GM19328 (cell line): Measurements from ENCODE around the gene NASP.

Experiments used
- ATAC-seq: cut with Tn5 transposase; IDR thresholded peaks from one replicate; pipeline ENCODE4 v1.9.1; 2021; ENCODE audit warnings: mild to moderate bottlenecking, moderate library complexity; ENCODE audit not compliant: unreplicated experiment

NASP gene

GRCh38 chr1:45617618-45618017, 33.8 kb downstream of the NASP start:
- no peak for ATAC-seq

GRCh38 chr1:45619149-45619921, 35.5 kb downstream of the NASP start:
- ATAC-seq, result no peak

DNA sequence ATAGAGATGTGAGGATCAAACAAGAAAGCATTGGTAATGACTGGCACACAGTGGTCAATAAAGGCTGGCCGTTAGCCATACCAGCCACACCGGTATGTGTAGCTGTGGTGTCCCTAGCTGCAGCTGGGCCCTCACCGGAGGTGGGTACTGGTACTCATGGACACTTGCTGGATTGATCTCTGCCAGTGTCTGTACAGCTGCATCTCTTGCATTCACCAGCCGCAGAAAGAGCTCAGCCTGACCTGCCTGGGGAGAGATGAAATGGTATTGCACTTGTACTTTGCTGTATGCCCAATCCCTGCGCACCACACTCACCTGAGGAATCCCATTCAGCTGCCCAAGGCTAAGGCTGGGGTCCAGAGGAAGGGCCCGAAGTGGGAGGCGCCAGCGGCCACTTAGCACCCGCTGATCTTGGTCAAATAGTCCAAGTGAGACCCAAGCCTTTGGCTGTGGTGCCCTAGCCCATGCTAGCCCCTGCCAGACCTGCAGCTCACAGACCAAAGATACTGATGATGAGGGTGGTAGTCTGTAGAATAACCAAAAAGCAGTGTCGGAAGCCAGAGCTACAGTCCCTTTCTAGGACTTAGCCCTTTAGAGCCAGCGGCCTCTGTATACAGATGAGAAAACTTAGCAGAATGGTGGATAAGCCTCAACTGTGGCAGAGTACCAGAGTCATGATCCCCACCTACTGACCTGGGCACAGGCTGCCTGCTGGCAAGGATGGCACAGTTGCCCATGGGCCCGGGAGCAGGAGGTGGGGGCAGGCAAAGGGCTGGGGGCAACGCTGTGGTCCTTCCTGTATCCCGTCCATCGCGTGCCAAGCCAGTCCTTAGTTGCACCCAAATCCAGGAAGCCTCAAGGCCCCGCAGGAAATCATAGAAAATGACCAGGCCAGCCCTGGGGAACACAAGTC, 37.0 kb downstream of the NASP start:
- ATAC-seq, result no peak

DNA sequence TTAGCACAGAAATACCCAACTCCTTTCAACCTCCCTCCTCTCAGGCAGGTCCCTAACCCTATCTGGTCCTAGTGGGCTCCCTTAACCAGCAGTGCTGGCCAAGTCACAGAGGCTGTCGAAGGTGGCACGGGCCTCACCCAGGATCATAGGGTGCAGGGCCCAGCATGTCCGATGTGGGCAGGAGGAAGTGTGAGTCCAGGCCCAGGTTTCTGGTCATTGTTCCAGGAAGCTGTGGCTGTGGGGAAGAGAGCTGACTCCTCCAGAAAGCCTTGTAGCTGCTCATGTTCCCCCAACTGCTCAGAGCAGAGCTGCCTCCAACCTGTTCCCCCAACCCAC, 37.6 kb downstream of the NASP start:
- ATAC-seq, result no peak

GRCh38 chr1:45621895-45622523, 38.2 kb downstream of the NASP start:
- ATAC-seq, result no peak

DNA sequence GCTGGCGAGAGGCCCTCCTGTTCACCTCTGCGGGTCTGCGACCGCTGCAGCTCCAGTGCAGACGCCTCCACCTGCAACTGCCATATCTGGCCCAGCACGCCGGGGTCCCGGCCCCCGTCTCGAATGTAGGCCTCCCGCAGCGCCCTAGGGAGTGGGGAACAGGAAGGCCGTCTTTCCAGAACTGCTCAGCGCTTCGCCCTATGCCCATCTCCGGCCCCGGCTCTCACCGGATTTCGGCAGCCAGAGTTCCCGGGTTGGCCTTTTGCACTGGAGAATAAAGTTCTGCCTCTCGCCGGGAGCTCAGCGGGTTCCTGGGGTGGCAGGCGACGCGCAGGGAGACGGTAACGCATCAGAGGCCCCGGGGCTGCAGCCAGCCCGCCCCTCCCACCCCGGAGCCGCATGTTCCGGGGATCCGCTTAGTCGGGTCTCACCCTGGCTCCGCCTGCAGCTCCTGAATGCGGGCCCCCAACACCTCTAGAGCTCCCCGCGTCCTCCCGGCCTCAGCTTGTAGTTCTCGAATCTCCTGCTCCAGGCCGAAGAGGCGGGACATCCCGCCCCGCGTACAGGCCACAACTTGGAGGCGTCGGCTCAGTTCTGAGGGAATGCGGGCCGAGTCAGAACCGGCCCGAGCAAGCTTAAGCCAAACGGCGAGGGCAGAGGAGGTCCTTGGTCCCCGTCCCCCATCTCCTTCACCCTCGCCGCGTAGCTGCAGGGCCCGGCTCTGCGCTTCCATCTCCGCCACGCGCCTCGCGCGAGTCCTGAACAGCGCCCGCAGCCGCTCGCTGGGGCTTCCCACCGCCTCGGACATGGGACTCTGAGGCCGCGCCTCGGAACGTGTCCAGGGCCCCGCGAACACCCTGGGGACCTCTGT, 38.9 kb downstream of the NASP start:
- ATAC-seq, result no peak

DNA sequence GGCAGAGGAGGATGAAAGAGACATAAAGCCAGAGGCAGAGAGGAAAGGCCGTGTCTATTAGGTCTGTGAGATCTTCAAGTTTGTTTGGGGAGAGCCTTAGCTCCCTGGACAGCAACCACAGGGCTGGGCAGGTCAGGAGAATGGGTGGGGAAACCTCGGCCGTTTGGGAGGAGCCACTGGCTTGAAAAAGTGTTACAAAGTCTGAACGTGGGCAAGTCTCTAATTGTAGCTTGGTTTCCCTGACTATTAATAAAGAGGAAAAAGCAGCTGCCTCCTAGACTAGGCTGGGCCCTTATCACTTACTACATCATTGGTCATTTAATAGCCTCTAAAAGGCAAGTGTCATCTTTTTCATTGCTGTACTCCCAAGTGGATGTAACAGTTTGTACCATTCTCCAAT, 40.1 kb downstream of the NASP start, which contains the start of gene CCDC17:
TSS of gene CCDC17 (minus strand) at position 83 of the 400 bp plus-strand sequence. CDS start 145 bp downstream, outside the sequence.
- no peak for ATAC-seq

DNA sequence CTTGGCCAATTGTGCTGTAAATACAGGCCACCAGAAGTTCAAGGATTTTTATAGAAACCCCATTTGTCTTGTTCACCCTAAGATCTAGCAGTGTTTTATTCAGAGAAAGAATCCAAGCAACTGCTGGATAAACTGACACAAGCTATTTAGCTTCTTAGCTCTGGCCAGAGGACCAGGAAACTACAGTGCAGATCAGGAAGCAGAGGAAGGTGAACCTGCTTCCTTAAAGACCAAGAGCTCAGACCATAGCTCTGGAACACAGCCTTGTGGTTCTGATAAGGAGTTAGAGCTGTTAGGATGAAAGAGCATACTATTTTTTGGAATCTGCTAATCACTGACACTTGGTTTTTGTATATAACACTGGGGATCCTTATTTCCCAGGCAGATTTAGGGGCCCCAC, 45.2 kb downstream of the NASP start:
- ATAC-seq, result no peak

DNA sequence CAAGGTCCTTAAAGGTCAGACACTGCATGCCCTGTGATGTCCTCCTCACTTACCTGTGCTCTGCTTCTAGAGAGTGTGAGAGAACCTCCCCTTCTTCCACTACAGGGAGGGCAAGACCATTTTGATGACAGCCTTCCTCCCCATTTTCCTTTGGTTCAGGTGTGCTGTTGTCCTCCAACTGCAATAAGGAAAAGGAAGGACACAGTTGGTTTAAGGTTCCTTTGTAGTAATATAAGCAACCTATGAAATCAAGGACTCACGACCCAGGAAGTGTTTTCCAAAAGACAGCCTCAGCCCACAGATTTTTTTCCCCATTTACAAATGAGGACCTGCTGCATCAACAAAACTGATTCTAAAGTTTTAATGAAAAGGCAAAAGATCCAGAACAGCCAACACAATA, 46.6 kb downstream of the NASP start:
- ATAC-seq, result no peak

GRCh38 chr1:45635211-45635610, 51.4 kb downstream of the NASP start:
- ATAC-seq, result no peak

GRCh38 chr1:45640293-45640692, 56.5 kb downstream of the NASP start:
- no peak for ATAC-seq

DNA sequence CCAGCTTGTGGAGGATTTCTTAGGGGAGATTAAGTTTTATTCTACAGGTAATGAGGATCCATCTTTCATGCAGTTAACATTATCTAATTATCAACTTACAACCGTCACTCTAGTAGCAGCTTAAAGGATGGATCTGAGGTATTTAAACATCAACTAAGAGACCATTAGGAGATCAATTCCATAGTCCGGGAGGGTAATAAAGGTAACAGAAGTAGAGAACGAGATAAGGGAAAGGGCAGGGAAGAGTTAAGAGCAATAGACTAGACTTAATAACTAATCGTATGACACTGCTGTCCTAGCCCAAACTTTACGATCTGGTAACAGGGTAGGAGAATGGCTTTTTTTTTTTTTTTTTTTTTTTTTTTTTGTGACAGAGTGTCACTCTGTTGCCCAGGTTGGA, 59.5 kb downstream of the NASP start:
- no peak for ATAC-seq

GRCh38 chr1:45643978-45644377, 60.1 kb downstream of the NASP start:
- no peak for ATAC-seq

DNA sequence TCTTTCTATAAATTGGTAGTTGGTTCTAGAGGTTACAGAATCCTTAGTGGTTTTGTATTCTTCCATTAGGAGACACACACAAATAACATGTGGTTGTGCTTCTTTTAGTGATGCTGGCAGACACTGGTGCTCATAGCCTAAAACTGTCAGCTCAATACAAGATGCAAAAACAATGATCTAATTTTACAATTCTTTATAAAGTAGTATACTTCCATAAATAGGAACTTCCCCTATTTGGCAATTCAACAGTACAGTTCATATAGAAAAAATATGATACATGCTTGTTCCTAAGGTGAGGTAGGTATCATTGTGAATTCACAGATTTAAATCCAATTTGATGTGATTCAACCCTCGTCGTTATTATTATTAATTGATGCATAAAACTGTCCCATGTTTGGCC, 60.8 kb downstream of the NASP start:
- no peak for ATAC-seq

- no peak for ATAC-seq
These were observed 63.6 kb downstream of the NASP start for GRCh38 chr1:45647248-45648021.

DNA sequence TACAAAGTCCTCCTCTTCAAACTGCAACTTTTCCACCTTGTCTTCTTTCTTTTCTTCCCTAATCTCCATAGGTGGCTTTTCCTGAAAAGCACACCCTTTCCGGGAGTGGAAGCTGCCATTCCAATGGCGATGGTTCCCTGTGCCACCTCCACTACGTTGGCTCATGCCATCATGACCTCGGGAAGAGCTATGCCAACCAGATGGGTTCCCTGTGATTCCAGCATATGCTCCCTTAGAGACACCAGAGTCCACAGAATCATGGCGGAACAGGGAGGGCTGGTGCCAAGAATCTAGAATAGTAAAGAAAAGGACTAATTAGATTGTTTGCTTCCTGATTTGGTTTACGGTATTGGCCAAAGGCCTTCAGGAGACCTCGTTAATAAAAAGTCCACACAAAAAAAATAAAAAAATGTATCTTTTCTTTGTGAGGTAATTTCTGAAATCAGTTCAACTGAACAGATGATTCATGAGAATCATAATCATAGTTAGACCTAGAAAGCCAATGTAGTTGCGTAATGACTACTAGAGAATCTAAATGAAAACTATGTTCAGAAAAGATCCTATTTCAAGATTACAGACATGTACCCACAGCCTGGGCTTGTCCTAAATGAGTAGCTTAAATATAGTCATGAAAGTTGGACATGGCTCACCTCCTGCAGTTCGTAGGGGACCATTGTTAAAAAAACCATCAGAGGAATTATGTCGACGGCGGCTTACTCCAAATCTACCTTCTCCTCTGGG, 70.9 kb downstream of the NASP start:
- ATAC-seq, result no peak

DNA sequence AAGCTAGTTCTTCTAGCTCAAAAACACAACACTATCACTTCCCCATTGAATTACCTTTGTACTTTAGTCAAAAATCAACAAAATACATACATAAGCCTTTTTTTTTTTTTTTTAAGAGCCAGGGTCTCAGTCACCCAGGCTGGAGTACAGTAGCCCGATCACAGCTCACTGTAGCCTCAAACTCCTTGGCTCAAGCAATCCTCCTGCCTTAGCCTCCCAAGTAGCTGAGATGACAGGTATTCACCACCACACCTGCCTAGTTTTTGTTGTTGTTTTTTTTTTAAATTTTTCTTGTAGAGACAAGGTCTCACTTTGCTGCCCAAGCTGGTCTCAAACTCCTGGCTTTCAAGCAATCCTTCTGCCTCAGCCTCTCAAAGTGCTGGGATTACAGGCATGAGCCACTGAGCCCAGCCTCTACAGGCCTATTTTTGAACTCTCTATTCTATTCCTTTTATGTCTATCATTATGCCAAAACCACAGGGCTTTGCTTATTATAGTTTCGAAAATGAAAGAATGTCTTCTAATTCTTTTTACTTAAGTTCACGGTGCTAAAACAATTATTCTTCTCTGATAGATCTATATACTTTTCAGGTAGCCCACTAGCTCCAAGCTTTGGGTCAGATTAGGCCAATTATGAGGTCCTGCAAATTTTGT, 72.9 kb downstream of the NASP start:
- ATAC-seq, result no peak

GRCh38 chr1:45658171-45658570, 74.3 kb downstream of the NASP start:
- ATAC-seq, result no peak

DNA sequence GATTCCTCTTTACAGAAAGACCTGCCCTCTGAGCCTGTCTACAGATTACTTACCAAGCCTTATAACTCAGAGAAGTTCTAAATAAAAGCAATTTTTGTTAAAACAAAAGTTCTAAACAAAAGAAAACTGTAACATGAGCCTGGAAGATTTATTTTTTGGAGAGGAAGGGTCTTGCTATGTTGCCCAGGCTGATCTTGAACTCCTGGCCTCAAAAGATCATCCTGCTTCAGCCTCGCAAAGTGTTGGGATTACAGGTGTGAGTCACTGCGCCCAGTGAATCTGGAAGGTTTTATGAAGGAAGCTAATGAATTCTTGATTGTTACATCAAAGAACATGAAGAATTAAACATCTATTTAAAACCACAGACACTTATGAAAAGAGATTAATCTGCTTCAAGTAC, 75.4 kb downstream of the NASP start:
- no peak for ATAC-seq
